Measurements from ENCODE around the gene DTHD1. TPM values are rescaled to one million over a fixed set of nuclear protein-coding genes. Genes with fewer than 3 reads are reported as not detected.

Gene DTHD1
- total RNA-seq, 2 donors from 2014 or later: 0.74 to 0.99 TPM

- ATAC-seq (replicated peaks): peak; percentile 88
- H3K9me3 Mint-ChIP-seq: no peaks in the 10 kb centered on the region
- H3K27ac Mint-ChIP-seq: peak overlapping the region; percentile 55
- H3K27me3 Mint-ChIP-seq: no peaks in the 10 kb centered on the region
- H3K4me3 Mint-ChIP-seq: peak overlapping the region; percentile 83
- peaks cover 24% of the 10 kb centered on the region for H3K4me1 Mint-ChIP-seq
- no peaks in the 10 kb centered on the region for H3K36me3 Mint-ChIP-seq (ENCODE audit: low read depth)
Measured at GRCh38 chr4:36255577-36255976, 25.8 kb upstream of the DTHD1 start.

- peak overlapping the region; percentile 55 for H3K27ac Mint-ChIP-seq
- H3K4me3 Mint-ChIP-seq: peak overlapping the region; percentile 83
- H3K9me3 Mint-ChIP-seq: no peaks in the 10 kb centered on the region
- H3K36me3 Mint-ChIP-seq (ENCODE audit: low read depth): no peaks in the 10 kb centered on the region
- no peaks in the 10 kb centered on the region for H3K27me3 Mint-ChIP-seq
- peak; percentile 78 for ATAC-seq (replicated peaks)
- peaks cover 24% of the 10 kb centered on the region for H3K4me1 Mint-ChIP-seq
Measured at GRCh38 chr4:36256398-36256891, 25.0 kb upstream of the DTHD1 start.

- no peak overlapping the region for H3K27ac Mint-ChIP-seq
- no peak for ATAC-seq (replicated peaks)
- H3K27me3 Mint-ChIP-seq: no peaks in the 10 kb centered on the region
- H3K4me3 Mint-ChIP-seq: no peak overlapping the region
- no peaks in the 10 kb centered on the region for H3K9me3 Mint-ChIP-seq
- peaks cover 19% of the 10 kb centered on the region for H3K4me1 Mint-ChIP-seq
- no peaks in the 10 kb centered on the region for H3K36me3 Mint-ChIP-seq (ENCODE audit: low read depth)
Measured at GRCh38 chr4:36260731-36261130, 20.7 kb upstream of the DTHD1 start.

GRCh38 chr4:36264207-36264826 is 17.1 kb upstream of the DTHD1 start:
- peaks cover 12% of the 10 kb centered on the region for H3K4me1 Mint-ChIP-seq
- ATAC-seq (replicated peaks): peak; percentile 82
- H3K36me3 Mint-ChIP-seq (ENCODE audit: low read depth): no peaks in the 10 kb centered on the region
- no peaks in the 10 kb centered on the region for H3K9me3 Mint-ChIP-seq
- no peak overlapping the region for H3K4me3 Mint-ChIP-seq
- H3K27ac Mint-ChIP-seq: peak overlapping the region; percentile 22
- H3K27me3 Mint-ChIP-seq: no peaks in the 10 kb centered on the region

GRCh38 chr4:36267486-36268268 is 13.7 kb upstream of the DTHD1 start:
- H3K4me3 Mint-ChIP-seq: no peak overlapping the region
- peak; percentile 25 for ATAC-seq (replicated peaks)
- no peaks in the 10 kb centered on the region for H3K27me3 Mint-ChIP-seq
- H3K27ac Mint-ChIP-seq: peak overlapping the region; percentile 11
- peaks cover 14% of the 10 kb centered on the region for H3K4me1 Mint-ChIP-seq
- no peaks in the 10 kb centered on the region for H3K9me3 Mint-ChIP-seq
- no peaks in the 10 kb centered on the region for H3K36me3 Mint-ChIP-seq (ENCODE audit: low read depth)

- no peak overlapping the region for H3K4me3 Mint-ChIP-seq
- peak overlapping the region; percentile 73 for H3K27ac Mint-ChIP-seq
- H3K27me3 Mint-ChIP-seq: no peaks in the 10 kb centered on the region
- peaks cover 11% of the 10 kb centered on the region for H3K4me1 Mint-ChIP-seq
- peak; percentile 70 for ATAC-seq (replicated peaks)
- no peaks in the 10 kb centered on the region for H3K9me3 Mint-ChIP-seq
- H3K36me3 Mint-ChIP-seq (ENCODE audit: low read depth): no peaks in the 10 kb centered on the region
Measured at GRCh38 chr4:36269101-36269500, 12.3 kb upstream of the DTHD1 start.

- Mint-ChIP-seq H3K4me3 (no peak overlapping the region), H3K9me3 (no peaks in the 10 kb centered on the region), H3K36me3 (ENCODE audit: low read depth) (no peaks in the 10 kb centered on the region), H3K27me3 (no peaks in the 10 kb centered on the region), H3K27ac (peak overlapping the region; percentile 73), H3K4me1 (peaks cover 6% of the 10 kb centered on the region)
- ATAC-seq (replicated peaks): no peak
Measured at GRCh38 chr4:36269533-36270173, 11.8 kb upstream of the DTHD1 start.

GRCh38 chr4:36273276-36273675 is 8.1 kb upstream of the DTHD1 start:
- peaks cover 13% of the 10 kb centered on the region for H3K4me1 Mint-ChIP-seq
- no peak overlapping the region for H3K27ac Mint-ChIP-seq
- no peaks in the 10 kb centered on the region for H3K36me3 Mint-ChIP-seq (ENCODE audit: low read depth)
- no peaks in the 10 kb centered on the region for H3K9me3 Mint-ChIP-seq
- H3K4me3 Mint-ChIP-seq: no peak overlapping the region
- peak; percentile 59 for ATAC-seq (replicated peaks)
- no peaks in the 10 kb centered on the region for H3K27me3 Mint-ChIP-seq

- Mint-ChIP-seq H3K4me1 (peaks cover 12% of the 10 kb centered on the region), H3K9me3 (no peaks in the 10 kb centered on the region), H3K4me3 (no peak overlapping the region), H3K36me3 (ENCODE audit: low read depth) (no peaks in the 10 kb centered on the region), H3K27me3 (no peaks in the 10 kb centered on the region), H3K27ac (no peak overlapping the region)
- ATAC-seq (replicated peaks): no peak
Measured at GRCh38 chr4:36274158-36274557, 7.3 kb upstream of the DTHD1 start.

GRCh38 chr4:36277533-36277932 is 3.9 kb upstream of the DTHD1 start:
- peak overlapping the region; percentile 10 for H3K4me3 Mint-ChIP-seq
- H3K27me3 Mint-ChIP-seq: no peaks in the 10 kb centered on the region
- no peaks in the 10 kb centered on the region for H3K36me3 Mint-ChIP-seq (ENCODE audit: low read depth)
- peaks cover 19% of the 10 kb centered on the region for H3K4me1 Mint-ChIP-seq
- H3K27ac Mint-ChIP-seq: peak overlapping the region; percentile 59
- H3K9me3 Mint-ChIP-seq: no peaks in the 10 kb centered on the region
- peak; percentile 42 for ATAC-seq (replicated peaks)

- H3K36me3 Mint-ChIP-seq (ENCODE audit: low read depth): no peaks in the 10 kb centered on the region
- H3K9me3 Mint-ChIP-seq: no peaks in the 10 kb centered on the region
- H3K4me1 Mint-ChIP-seq: peaks cover 19% of the 10 kb centered on the region
- H3K4me3 Mint-ChIP-seq: peak overlapping the region; percentile 19
- no peaks in the 10 kb centered on the region for H3K27me3 Mint-ChIP-seq
- ATAC-seq (replicated peaks): peak; percentile 49
- H3K27ac Mint-ChIP-seq: peak overlapping the region; percentile 49
Measured at GRCh38 chr4:36278789-36279188, 2.6 kb upstream of the DTHD1 start.

- Mint-ChIP-seq H3K4me3 (no peak overlapping the region), H3K27ac (no peak overlapping the region), H3K36me3 (ENCODE audit: low read depth) (peaks cover under 1% of the 10 kb centered on the region), H3K4me1 (peaks cover 24% of the 10 kb centered on the region), H3K9me3 (no peaks in the 10 kb centered on the region), H3K27me3 (no peaks in the 10 kb centered on the region)
- ATAC-seq (replicated peaks): no peak
Measured at GRCh38 chr4:36280555-36280954, 861 bp upstream of the DTHD1 start.

- Mint-ChIP-seq H3K27ac (peak overlapping the region; percentile 92), H3K4me1 (peaks cover 30% of the 10 kb centered on the region), H3K9me3 (no peaks in the 10 kb centered on the region), H3K27me3 (no peaks in the 10 kb centered on the region), H3K36me3 (ENCODE audit: low read depth) (peaks cover 6% of the 10 kb centered on the region), H3K4me3 (peak overlapping the region; percentile 36)
- no peak for ATAC-seq (replicated peaks)
Measured at GRCh38 chr4:36282503-36283030, 1.2 kb downstream of the DTHD1 start.

GRCh38 chr4:36283912-36284465 is 2.6 kb downstream of the DTHD1 start:
- H3K9me3 Mint-ChIP-seq: no peaks in the 10 kb centered on the region
- H3K36me3 Mint-ChIP-seq (ENCODE audit: low read depth): peaks cover 6% of the 10 kb centered on the region
- peak overlapping the region; percentile 3 for H3K4me3 Mint-ChIP-seq
- ATAC-seq (replicated peaks): no peak
- peaks cover 30% of the 10 kb centered on the region for H3K4me1 Mint-ChIP-seq
- H3K27me3 Mint-ChIP-seq: no peaks in the 10 kb centered on the region
- H3K27ac Mint-ChIP-seq: peak overlapping the region; percentile 92

Data from activated T-helper 17 cell treated with anti-CD3 and anti-CD28 coated beads, Interleukin-2, amount 50 U/mL, for 72 hours (primary cell).